SK-N-SH (cell line): ENCODE measurements around the gene GNA14. TPM values are rescaled to one million over a fixed set of nuclear protein-coding genes. Genes with fewer than 3 reads are reported as not detected.

Source experiments
- CTCF ChIA-PET: fragments of 300-600, 350-600 bp; formaldehyde crosslinking; extraction: SDS; loops from one replicate; lab custom pipeline; 2021; lab: Yijun Ruan, JAX
- POLR2A ChIA-PET: fragments of 350-600 bp; sonication (Branson Sonifier 250); formaldehyde crosslinking; extraction: SDS; loops from one replicate; lab custom pipeline; 2020; ENCODE audit warnings: antibody characterized with exemption, inconsistent platforms; lab: Yijun Ruan, JAX
- DNase-seq: peaks from one replicate; pipeline ENCODE4 v3.0.0; 2012
- H2AFZ ChIP-seq: fragments of 200-600 bp; sonication (generic); 2 replicates; pipeline ENCODE4 v1.8.1; 2016; ENCODE audit warnings: antibody characterized with exemption, mild to moderate bottlenecking, low read depth
- H3F3A ChIP-seq: fragments of 200-600 bp; sonication (generic); replicated peaks from 2 replicates; pipeline ENCODE3; 2016; ENCODE audit warnings: antibody characterized with exemption, mild to moderate bottlenecking; ENCODE audit not compliant: insufficient read depth
- H3K27ac ChIP-seq, 2 experiments: fragments of 200-500 bp in 1 of 2; fragments of 200-600 bp in 1 of 2; sonication (Bioruptor generic) in 1 of 2; sonication (generic), shearing (Covaris generic) in 1 of 2; 2 replicates each; pipeline versions ENCODE4 v1.5.1 to v1.6.1; 2014 to 2016; ENCODE audit warnings: low read depth in 2 of 2, inconsistent platforms in 1 of 2, low read length in 1 of 2, mild to moderate bottlenecking in 1 of 2, mixed read lengths in 1 of 2
- H3K27me3 ChIP-seq: fragments of 200-600 bp; sonication (generic), shearing (Covaris generic); 2 replicates; pipeline ENCODE4 v1.6.1; 2016; ENCODE audit warnings: mixed run types; ENCODE audit not compliant: insufficient read depth
- H3K36me3 ChIP-seq, 2 experiments: fragments of 200-500 bp in 1 of 2; fragments of 200-600 bp in 1 of 2; sonication (Bioruptor generic) in 1 of 2; sonication (generic) in 1 of 2; replicated peaks in 1 of 2; 2 replicates each; pipeline versions ENCODE3 to v1.5.1; 2014 to 2016; ENCODE audit warnings: low read length in 1 of 2, mild to moderate bottlenecking in 1 of 2; ENCODE audit not compliant: insufficient read depth in 2 of 2, control insufficient read depth in 1 of 2
- H3K4me1 ChIP-seq, 2 experiments: fragments of 200-500 bp in 1 of 2; fragments of 200-600 bp in 1 of 2; sonication (Bioruptor generic) in 1 of 2; sonication (generic), shearing (Covaris generic) in 1 of 2; 2 replicates each; pipeline versions ENCODE4 v1.5.1 to v1.6.1; 2014 to 2016; ENCODE audit warnings: low read depth in 1 of 2, low read length in 1 of 2, mixed run types in 1 of 2; ENCODE audit not compliant: insufficient read depth in 2 of 2, control insufficient read depth in 1 of 2
- H3K4me2 ChIP-seq: fragments of 200-600 bp; sonication (generic), shearing (Covaris generic); 2 replicates; pipeline ENCODE4 v1.6.1; 2017; ENCODE audit warnings: mixed run types
- H3K4me3 ChIP-seq, 2 experiments: fragments of 200-500 bp in 1 of 2; fragments of 200-600 bp in 1 of 2; sonication (Bioruptor generic) in 1 of 2; sonication (generic), shearing (Covaris generic) in 1 of 2; 2 replicates each; pipeline versions ENCODE4 v1.5.1 to v1.8.1; 2014 to 2016; ENCODE audit warnings: low read depth in 2 of 2, inconsistent platforms in 1 of 2, low read length in 1 of 2, mild to moderate bottlenecking in 1 of 2, mixed read lengths in 1 of 2, moderate library complexity in 1 of 2
- H3K79me2 ChIP-seq: fragments of 200-600 bp; sonication (generic); 2 replicates; pipeline ENCODE4 v1.8.1; 2017; ENCODE audit warnings: mild to moderate bottlenecking; ENCODE audit not compliant: insufficient read depth
- H3K9ac ChIP-seq: fragments of 200-600 bp; sonication (generic); 2 replicates; pipeline ENCODE4 v1.6.1; 2017; ENCODE audit warnings: mixed run types
- H3K9me2 ChIP-seq: fragments of 200-600 bp; sonication (generic); 2 replicates; pipeline ENCODE4 v1.6.1; 2017; ENCODE audit warnings: mixed run types
- H3K9me3 ChIP-seq: fragments of 200-600 bp; sonication (generic); 2 replicates; pipeline ENCODE4 v1.6.1; 2017; ENCODE audit warnings: mixed run types, mild to moderate bottlenecking, moderate library complexity
- H4K20me1 ChIP-seq: fragments of 200-600 bp; sonication (generic); 2 replicates; pipeline ENCODE4 v1.6.1; 2017; ENCODE audit warnings: mild to moderate bottlenecking, mixed run types; ENCODE audit not compliant: insufficient read depth
- CHD2 ChIP-seq: fragments of 150-350 bp; IDR thresholded peaks from 2 replicates; pipeline ENCODE4 v1.6.1; 2018; ENCODE audit warnings: low read length; ENCODE audit not compliant: partially characterized antibody
- GABPA ChIP-seq: IDR thresholded peaks from 2 replicates; pipeline ENCODE4 v1.4.0; 2012; ENCODE audit warnings: low read depth, mild to moderate bottlenecking
- GATA2 ChIP-seq: sonication (generic); formaldehyde crosslinking; IDR thresholded peaks from 2 replicates; pipeline ENCODE4 v1.5.0; 2020; ENCODE audit warnings: mild to moderate bottlenecking, missing genetic modification reagents
- IRF3 ChIP-seq: fragments of 150-350 bp; IDR thresholded peaks from 2 replicates; pipeline ENCODE4 v1.6.1; 2016; ENCODE audit warnings: mild to moderate bottlenecking, low read depth, low read length
- MXI1 ChIP-seq: IDR thresholded peaks from 2 replicates; pipeline ENCODE4 v1.6.1; 2012; ENCODE audit warnings: mild to moderate bottlenecking, low read depth, low read length, improper control_type of control experiment
- NFIC ChIP-seq: IDR thresholded peaks from 2 replicates; pipeline ENCODE4 v1.4.0; 2012; ENCODE audit warnings: borderline replicate concordance
- RAD21 ChIP-seq: IDR thresholded peaks from 2 replicates; pipeline ENCODE4 v1.6.1; 2012; ENCODE audit warnings: mild to moderate bottlenecking, low read length
- RCOR1 ChIP-seq: fragments of 150-350 bp; IDR thresholded peaks from 2 replicates; pipeline ENCODE4 v1.6.1; 2017; ENCODE audit warnings: antibody characterized with exemption, low read length
- REST ChIP-seq: IDR thresholded peaks from 2 replicates; pipeline ENCODE4 v1.6.1; 2012; ENCODE audit warnings: mild to moderate bottlenecking, low read depth, low read length, moderate library complexity
- RFX5 ChIP-seq: IDR thresholded peaks from 2 replicates; pipeline ENCODE4 v1.6.1; 2012; ENCODE audit warnings: mild to moderate bottlenecking, improper control_type of control experiment, low read length
- RXRA ChIP-seq: IDR thresholded peaks from 2 replicates; pipeline ENCODE4 v1.4.0; 2012; ENCODE audit warnings: low read depth, mild to moderate bottlenecking, borderline replicate concordance
- SIN3A ChIP-seq: IDR thresholded peaks from 2 replicates; pipeline ENCODE4 v1.6.1; 2012; ENCODE audit warnings: low read depth, mild to moderate bottlenecking, low read length, moderate library complexity, borderline replicate concordance
- SMC3 ChIP-seq: IDR thresholded peaks from 2 replicates; pipeline ENCODE4 v1.6.1; 2012; ENCODE audit warnings: low read depth, low read length, improper control_type of control experiment
- TAF1 ChIP-seq: IDR thresholded peaks from 2 replicates; pipeline ENCODE4 v1.6.1; 2012; ENCODE audit warnings: low read depth, mild to moderate bottlenecking, low read length, moderate library complexity, borderline replicate concordance
- TCF12 ChIP-seq: IDR thresholded peaks from 2 replicates; pipeline ENCODE4 v1.4.0; 2012
- ZBTB33 ChIP-seq: IDR thresholded peaks from 2 replicates; pipeline ENCODE4 v1.4.0; 2012; ENCODE audit warnings: low read depth, borderline replicate concordance
- WGBS: methylation state at CpG from one replicate; pipeline ENCODE4 v1.1.6; 2017; ENCODE audit warnings: low lambda C conversion rate; 5-methylcytosine and 5-hydroxymethylcytosine counted together
- polyA plus RNA-seq, 3 experiments: library from polyadenylated mRNA; depleted of rRNA; stranded (reverse); fragments of >200 nt; gene quantifications; 2 replicates each; pipeline ENCODE4 v1.2.3, GENCODE V29; 2012
- TF ChIP-seq, protein P1 (sequence below): fragments of 150-350 bp; IDR thresholded peaks from 2 replicates; pipeline ENCODE4 v1.6.1; 2017; ENCODE audit warnings: antibody characterized with exemption, low read length, low read depth, borderline replicate concordance
- TF ChIP-seq, protein P2 (sequence below): IDR thresholded peaks from 2 replicates; pipeline ENCODE4 v1.4.0; 2012; ENCODE audit warnings: low read depth
- TF ChIP-seq, protein P3 (sequence below): fragments of 200-600 bp; sonication (generic); IDR thresholded peaks from 2 replicates; pipeline ENCODE4 v1.6.1; 2017; ENCODE audit warnings: antibody characterized with exemption, mild to moderate bottlenecking, moderate library complexity

Gene GNA14
- polyA plus RNA-seq, 1 of the 3 experiments (the other 2 are of a cell fraction) = 0.15 TPM

DNA sequence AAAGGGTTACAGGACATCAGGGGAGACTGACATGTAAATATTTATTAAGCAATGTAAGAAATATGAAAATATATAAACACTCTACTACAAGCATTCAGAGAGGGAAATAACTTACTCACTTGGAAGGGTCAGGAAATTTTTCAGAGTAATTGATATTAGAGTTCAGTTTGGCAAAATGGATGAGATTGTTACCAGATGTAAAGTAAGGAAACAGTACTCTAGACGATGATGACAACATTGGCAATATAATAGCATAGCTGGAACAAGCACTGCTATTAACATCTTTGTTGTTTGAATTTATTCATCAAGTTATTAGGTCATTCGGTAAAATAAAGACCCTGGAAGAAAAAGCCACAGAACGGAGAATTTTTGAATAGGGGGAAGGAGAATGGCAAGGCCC, 49.1 kb downstream of the GNA14 start:
- Histone ChIP-seq H2AFZ (no peak overlapping the region), H3K4me2 (no peak overlapping the region), H4K20me1 (no peaks in the 10 kb centered on the region), H3K27me3 (no peaks in the 10 kb centered on the region), H3K4me1 (peaks cover 24 to 33% of the 10 kb centered on the region in 2 experiments; a peak in 3 of 4 replicates), H3K79me2 (no peaks in the 10 kb centered on the region), H3K27ac (peak overlapping the region in 1 of 2 experiments; percentile 62; a peak in 2 of 4 replicates), H3K9me3 (no peaks in the 10 kb centered on the region), H3K36me3 (no peaks in the 10 kb centered on the region), H3K9me2 (no peaks in the 10 kb centered on the region), H3F3A (no peaks in the 10 kb centered on the region), H3K4me3 (no peak overlapping the region), H3K9ac (no peak overlapping the region)
- ChIA-PET CTCF (interaction anchor here (1.4 to 2.4 kb wide), 2 partner anchors 11 to 46 kb away, joined by 3 to 13 read pairs; no protein-coding TSS in a partner anchor), POLR2A (no interaction called here)
- no peak for TF ChIP-seq IRF3
- TF ChIP-seq MXI1 = no peak
- no peak for TF ChIP-seq GABPA
- TF ChIP-seq, protein P1, sequence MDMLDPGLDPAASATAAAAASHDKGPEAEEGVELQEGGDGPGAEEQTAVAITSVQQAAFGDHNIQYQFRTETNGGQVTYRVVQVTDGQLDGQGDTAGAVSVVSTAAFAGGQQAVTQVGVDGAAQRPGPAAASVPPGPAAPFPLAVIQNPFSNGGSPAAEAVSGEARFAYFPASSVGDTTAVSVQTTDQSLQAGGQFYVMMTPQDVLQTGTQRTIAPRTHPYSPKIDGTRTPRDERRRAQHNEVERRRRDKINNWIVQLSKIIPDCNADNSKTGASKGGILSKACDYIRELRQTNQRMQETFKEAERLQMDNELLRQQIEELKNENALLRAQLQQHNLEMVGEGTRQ = no peak
- TF ChIP-seq TCF12 = no peak
- no peak for TF ChIP-seq RXRA
- TF ChIP-seq SMC3 = no peak
- no peak for TF ChIP-seq REST
- TF ChIP-seq, protein P2, sequence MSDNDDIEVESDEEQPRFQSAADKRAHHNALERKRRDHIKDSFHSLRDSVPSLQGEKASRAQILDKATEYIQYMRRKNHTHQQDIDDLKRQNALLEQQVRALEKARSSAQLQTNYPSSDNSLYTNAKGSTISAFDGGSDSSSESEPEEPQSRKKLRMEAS = no peak
- no peak for TF ChIP-seq GATA2 (CRISPR knock-in tag)
- TF ChIP-seq SIN3A = no peak
- no peak for TF ChIP-seq RFX5
- TF ChIP-seq, protein P3, sequence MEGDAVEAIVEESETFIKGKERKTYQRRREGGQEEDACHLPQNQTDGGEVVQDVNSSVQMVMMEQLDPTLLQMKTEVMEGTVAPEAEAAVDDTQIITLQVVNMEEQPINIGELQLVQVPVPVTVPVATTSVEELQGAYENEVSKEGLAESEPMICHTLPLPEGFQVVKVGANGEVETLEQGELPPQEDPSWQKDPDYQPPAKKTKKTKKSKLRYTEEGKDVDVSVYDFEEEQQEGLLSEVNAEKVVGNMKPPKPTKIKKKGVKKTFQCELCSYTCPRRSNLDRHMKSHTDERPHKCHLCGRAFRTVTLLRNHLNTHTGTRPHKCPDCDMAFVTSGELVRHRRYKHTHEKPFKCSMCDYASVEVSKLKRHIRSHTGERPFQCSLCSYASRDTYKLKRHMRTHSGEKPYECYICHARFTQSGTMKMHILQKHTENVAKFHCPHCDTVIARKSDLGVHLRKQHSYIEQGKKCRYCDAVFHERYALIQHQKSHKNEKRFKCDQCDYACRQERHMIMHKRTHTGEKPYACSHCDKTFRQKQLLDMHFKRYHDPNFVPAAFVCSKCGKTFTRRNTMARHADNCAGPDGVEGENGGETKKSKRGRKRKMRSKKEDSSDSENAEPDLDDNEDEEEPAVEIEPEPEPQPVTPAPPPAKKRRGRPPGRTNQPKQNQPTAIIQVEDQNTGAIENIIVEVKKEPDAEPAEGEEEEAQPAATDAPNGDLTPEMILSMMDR = no peak
- TF ChIP-seq RAD21 = no peak
- no peak for TF ChIP-seq RCOR1
- no peak for TF ChIP-seq CHD2
- TF ChIP-seq NFIC = no peak
- no peak for TF ChIP-seq TAF1
- no peak for TF ChIP-seq ZBTB33
- WGBS = 74% methylated on average over 3 of the region's 3 CpGs
- no peak for DNase-seq
